Measurements from ENCODE around the gene ZNF343. TPM values are rescaled to one million over a fixed set of nuclear protein-coding genes. Genes with fewer than 3 reads are reported as not detected.

ZNF343 gene
- total and polyA plus RNA-seq, 2 experiments from 2014 or later: 2.4 to 6.4 TPM

- Mint-ChIP-seq H3K27me3 (ENCODE audit: insufficient read depth, low read depth, poor library complexity) (peaks cover 21% of the 10 kb centered on the region), H3K27ac (no peak overlapping the region)
- no peak for DNase-seq (ENCODE audit: low spot score)
Observed at GRCh38 chr20:2538356-2538755, 29.6 kb upstream of the ZNF343 start.

More at GRCh38 chr20:2538356-2538755, 29.6 kb upstream of the ZNF343 start:
- Histone ChIP-seq H3K4me2 (no peak overlapping the region), H2AFZ (no peak overlapping the region), H3K9me2 (ENCODE audit: insufficient read depth) (no peaks in the 10 kb centered on the region), H3K27ac (ENCODE audit: low read depth) (no peak overlapping the region), H3K4me3 (no peak overlapping the region), H3K36me3 (ENCODE audit: insufficient read depth) (no peaks in the 10 kb centered on the region), H3F3A (replicated peaks; ENCODE audit: low read depth) (no peaks in the 10 kb centered on the region), H3K79me2 (replicated peaks; ENCODE audit: insufficient read depth) (no peaks in the 10 kb centered on the region), H4K20me1 (replicated peaks; ENCODE audit: insufficient read depth) (no peaks in the 10 kb centered on the region), H3K27me3 (ENCODE audit: insufficient read depth) (no peaks in the 10 kb centered on the region), H3K4me1 (ENCODE audit: insufficient read depth) (peaks cover 9% of the 10 kb centered on the region)
- Mint-ChIP-seq H3K9me3 (no peaks in the 10 kb centered on the region; the same call in 2 of the 3 replicates), H3K4me1 (peaks cover 14% of the 10 kb centered on the region), H3K36me3 (ENCODE audit: low read depth) (no peaks in the 10 kb centered on the region), H3K4me3 (no peak overlapping the region)
- TF ChIP-seq ETS1 (IDR thresholded peaks at IDR 0.05) (no peak), ZNF114 (CRISPR knock-in tag; IDR thresholded peaks at IDR 0.05) (no peak), EZH2 (IDR thresholded peaks at IDR 0.05; ENCODE audit: low read depth, unreplicated experiment) (no peak), CREB1 (CRISPR knock-in tag; IDR thresholded peaks at IDR 0.05; ENCODE audit: low read depth) (no peak), EZH2phosphoT487 (IDR thresholded peaks at IDR 0.05; ENCODE audit: unreplicated experiment) (no peak), ZNF331 (CRISPR knock-in tag; IDR thresholded peaks at IDR 0.05; ENCODE audit: low read depth) (no peak), REST (IDR thresholded peaks at IDR 0.05; ENCODE audit: unreplicated experiment) (no peak), POLR2AphosphoS5 (IDR thresholded peaks at IDR 0.05; ENCODE audit: low read depth) (no peak), NANOG (IDR thresholded peaks at IDR 0.05; ENCODE audit: borderline replicate concordance) (no peak), STAT1 (IDR thresholded peaks at IDR 0.05; ENCODE audit: unreplicated experiment) (no peak), CTCF (conservative IDR thresholded peaks at IDR 0.05; ENCODE audit: low read depth in 2 of 2) (no peak), JUNB (IDR thresholded peaks at IDR 0.05; ENCODE audit: unreplicated experiment) (no peak), ZNF462 (CRISPR knock-in tag; IDR thresholded peaks at IDR 0.05) (no peak)
- no peak for ATAC-seq
